ENCODE measurements around the gene CC2D1A.
A peak's percentile ranks its signal among the peaks of the same experiment; 100 is the strongest.

Gene CC2D1A

GRCh38 chr19:13905634-13906520 is at the start of gene CC2D1A, which contains the start of gene BRME1:
Gene CC2D1A, plus strand, starts transcription at chr19:13906201. Its CDS starts 241 bp downstream, at chr19:13906442.
Gene BRME1, minus strand, starts transcription at chr19:13906117. Its CDS starts 1,225 bp downstream, at chr19:13904892.
- peak; percentile 95 for DNase-seq (ENCODE audit: low spot score)
- FAIRE-seq: peak; percentile 53

GRCh38 chr19:13856497-13856896 is 49.5 kb upstream of the CC2D1A start:
- FAIRE-seq (no peak), DNase-seq (ENCODE audit: low spot score) (no peak)

GRCh38 chr19:13859361-13859880 is 46.6 kb upstream of the CC2D1A start:
- FAIRE-seq (no peak), DNase-seq (ENCODE audit: low spot score) (no peak)

DNA sequence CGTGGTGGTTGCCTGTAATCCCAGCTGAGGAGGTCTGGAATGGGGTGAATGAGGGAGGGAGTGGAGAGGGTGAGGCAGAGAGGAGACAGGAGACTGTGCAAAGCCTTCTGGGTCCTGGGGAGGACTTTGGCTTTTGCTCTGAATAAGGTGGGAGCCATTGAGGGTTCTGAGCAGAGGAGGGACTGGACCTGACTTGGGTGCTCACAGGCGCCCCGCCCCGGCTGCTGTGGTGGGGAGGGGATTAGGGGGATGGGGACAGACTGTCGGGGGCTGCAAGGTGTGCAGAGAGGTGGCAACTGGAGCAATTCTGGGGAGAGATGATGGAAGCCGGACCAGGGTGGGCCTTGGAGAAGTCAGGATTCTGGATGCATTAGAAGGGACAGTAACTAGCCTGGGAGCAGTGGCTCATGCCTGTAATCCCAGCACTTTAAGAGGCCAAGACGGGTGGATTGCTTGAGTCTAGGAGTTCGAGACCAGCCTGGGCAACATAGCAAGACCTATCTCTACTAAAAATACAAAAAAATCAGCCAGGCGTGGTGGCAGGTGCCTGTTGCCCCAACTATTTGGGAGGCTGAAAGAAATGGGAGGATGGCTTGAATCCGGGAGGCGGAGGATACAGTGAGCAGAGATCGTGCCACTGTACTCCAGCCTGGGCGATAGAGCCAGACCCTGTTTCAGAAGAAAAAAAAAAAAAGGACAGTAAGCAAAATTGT is 45.2 kb upstream of the CC2D1A start:
- DNase-seq (ENCODE audit: low spot score): no peak
- FAIRE-seq: no peak

GRCh38 chr19:13861392-13861713 is 44.6 kb upstream of the CC2D1A start:
- DNase-seq (ENCODE audit: low spot score) (no peak), FAIRE-seq (no peak)

- peak; percentile 82 for DNase-seq (ENCODE audit: low spot score)
- FAIRE-seq: no peak
Observed at GRCh38 chr19:13861714-13862531, 44.1 kb upstream of the CC2D1A start.

DNA sequence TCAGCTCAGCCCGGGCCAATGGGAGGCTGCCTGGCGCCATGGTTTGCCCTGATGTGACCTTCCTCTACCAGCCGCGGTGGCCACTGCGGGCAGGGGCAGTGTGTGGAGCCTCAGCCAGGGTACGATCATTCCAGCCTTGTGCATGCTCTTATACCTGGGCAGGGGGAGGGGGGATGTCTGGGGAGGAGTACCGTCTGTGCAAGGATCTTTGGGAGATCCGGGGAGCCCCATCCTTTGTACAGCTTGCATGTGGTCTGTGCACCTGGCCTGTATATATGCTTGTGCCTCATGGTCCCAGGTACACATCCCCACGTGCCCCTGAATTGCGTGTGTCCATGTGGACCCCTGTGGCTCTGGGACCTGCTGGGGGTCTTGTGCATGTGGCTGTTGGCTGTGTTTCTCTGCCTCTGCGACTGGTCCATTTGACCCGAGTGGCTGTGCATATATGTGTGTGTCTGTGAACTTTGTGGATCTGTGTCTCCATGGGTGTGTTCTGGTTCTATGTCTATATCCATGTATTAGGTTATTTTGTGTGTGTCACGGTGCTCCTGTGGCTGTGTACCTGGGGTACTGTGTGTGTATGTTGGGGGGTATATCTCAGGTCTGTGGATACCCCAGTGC is 41.8 kb upstream of the CC2D1A start:
- DNase-seq (ENCODE audit: low spot score): no peak
- FAIRE-seq: peak; percentile 9

DNA sequence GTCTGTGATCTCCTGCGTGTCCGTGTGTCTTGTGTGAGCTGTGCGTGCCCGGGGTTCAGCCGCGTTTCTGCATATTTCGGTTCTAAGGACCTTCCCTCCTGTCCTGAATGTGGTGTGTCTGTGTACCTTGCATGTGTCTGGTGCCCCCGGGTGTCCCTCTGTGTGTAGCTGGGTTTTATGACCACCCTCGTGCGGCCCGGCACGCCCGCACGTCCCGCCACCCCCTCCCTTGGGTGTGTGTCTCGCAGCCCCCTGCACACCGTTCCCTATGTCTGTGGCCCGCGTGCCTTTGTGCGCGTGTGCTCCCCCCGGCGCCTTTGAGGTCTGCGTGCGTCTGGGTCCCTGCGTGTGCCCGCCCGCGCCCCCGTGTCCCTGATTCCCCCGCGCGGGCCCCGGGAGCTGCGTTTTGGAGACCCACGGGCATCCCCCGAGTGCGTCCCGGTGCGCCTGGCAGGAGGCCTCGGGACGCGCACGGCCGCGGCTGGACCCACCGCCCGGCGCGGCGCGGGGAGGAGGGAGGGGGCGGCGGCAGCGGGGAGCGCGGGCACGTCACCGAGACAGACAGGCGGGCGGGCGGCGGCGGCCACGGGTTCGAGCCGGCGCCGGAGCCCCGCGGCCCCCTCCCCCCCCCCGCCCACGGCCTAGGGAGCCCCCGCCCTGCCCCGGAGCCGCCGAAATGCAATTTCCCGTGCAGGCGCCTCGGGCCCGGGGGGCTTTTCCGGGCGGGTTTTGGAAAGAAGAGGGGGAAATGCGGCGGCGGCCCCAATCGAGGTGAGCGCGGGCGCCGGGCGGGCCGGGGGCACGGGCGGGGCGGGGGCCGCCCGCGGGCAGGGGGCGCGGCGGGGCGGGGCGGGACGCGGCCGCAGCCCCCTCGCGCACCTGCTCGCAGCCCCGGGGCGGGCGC is 41.1 kb upstream of the CC2D1A start:
- FAIRE-seq (no peak), DNase-seq (ENCODE audit: low spot score) (no peak)

GRCh38 chr19:13865571-13866462 is 40.2 kb upstream of the CC2D1A start:
- no peak for DNase-seq (ENCODE audit: low spot score)

GRCh38 chr19:13866463-13867046 is 39.4 kb upstream of the CC2D1A start:
- FAIRE-seq (no peak), DNase-seq (ENCODE audit: low spot score) (no peak)

More at GRCh38 chr19:13865571-13866462, 40.2 kb upstream of the CC2D1A start:
- FAIRE-seq: no peak

DNA sequence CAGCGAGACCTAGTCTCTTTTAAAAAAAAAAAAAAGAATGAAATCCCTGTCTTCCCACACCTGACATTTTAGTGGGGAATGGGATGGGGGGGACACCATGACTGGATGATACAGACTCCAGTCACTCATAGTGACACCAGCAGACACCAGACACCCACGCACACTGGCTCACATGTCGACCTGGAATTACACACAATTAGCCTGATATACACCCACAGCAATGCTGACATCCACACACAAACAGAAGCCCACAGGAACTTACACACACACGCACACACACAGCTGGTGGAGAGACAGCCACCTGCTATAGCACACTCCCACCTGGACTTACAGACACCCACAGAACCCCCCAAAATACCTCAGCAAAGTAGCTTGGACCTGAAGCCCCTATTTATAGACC is 37.3 kb upstream of the CC2D1A start:
- DNase-seq (ENCODE audit: low spot score) (no peak), FAIRE-seq (no peak)

DNA sequence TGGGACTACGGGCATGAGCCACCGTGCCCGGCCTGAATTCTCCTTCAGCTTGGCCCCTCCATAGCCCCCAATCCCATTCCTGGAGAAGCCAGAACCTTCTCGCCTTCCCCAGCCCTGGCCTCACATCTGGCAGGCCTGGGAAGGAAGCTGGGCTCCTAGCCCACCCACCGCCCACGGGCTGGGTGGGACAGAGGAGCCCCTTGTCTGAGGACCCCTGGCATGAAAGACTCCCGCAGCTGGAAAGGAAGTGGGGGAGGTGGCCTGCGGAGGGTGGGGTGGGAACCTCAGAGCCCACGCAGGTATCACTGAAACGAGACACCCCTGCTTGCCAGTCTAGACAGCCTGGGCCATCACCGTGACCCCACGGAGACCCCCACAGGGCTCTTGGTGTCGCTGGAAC is 36.7 kb upstream of the CC2D1A start:
- no peak for FAIRE-seq
- no peak for DNase-seq (ENCODE audit: low spot score)

- FAIRE-seq: no peak
- no peak for DNase-seq (ENCODE audit: low spot score)
Observed at GRCh38 chr19:13870873-13871272, 35.1 kb upstream of the CC2D1A start.

DNA sequence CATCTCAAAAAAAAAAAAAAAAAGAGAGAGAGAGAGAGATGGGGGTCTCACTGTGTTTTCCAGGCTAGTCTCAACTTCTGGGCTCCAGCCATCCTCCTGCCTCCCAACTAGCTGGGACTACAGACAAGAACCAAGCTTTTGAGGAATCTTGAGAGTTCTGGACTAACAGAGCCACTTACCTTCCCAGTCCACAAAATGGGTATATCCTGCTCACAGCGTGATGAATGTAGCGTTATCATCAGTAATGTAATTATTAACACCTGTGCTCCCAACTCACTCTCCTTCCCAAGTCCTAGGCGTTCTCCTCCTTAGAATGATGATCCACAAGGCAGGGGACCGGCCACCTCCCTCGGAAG is 33.7 kb upstream of the CC2D1A start:
- no peak for DNase-seq (ENCODE audit: low spot score)
- no peak for FAIRE-seq

GRCh38 chr19:13872695-13873389 is 33.2 kb upstream of the CC2D1A start:
- FAIRE-seq: no peak
- no peak for DNase-seq (ENCODE audit: low spot score)

- no peak for FAIRE-seq
- no peak for DNase-seq (ENCODE audit: low spot score)
Observed at GRCh38 chr19:13873834-13874515, 32.0 kb upstream of the CC2D1A start.

GRCh38 chr19:13875824-13876223 is 30.2 kb upstream of the CC2D1A start:
- DNase-seq (ENCODE audit: low spot score) (no peak), FAIRE-seq (no peak)
